Ascending aorta (tissue), 2 donors: Measurements from ENCODE around the gene APBA2. TPM values are rescaled to one million over a fixed set of nuclear protein-coding genes. Genes with fewer than 3 reads are reported as not detected.

Source experiments
- DNase-seq, 2 donors: peaks; one replicate each; pipeline ENCODE4 v3.0.0-alpha.2; 2019; ENCODE audit warnings: low spot score in 2 of 2
- H3K27ac ChIP-seq, 2 donors: fragments of 200-600 bp; sonication (generic); one replicate each; pipeline ENCODE4 v1.5.1; 2016 to 2017; ENCODE audit warnings: mild to moderate bottlenecking in 1 of 2
- H3K27me3 ChIP-seq: fragments of 200-600 bp; sonication (generic); one replicate; pipeline ENCODE4 v1.5.1; 2017
- H3K36me3 ChIP-seq, 2 donors: fragments of 200-600 bp; sonication (generic); one replicate each; pipeline ENCODE4 v1.5.1; 2016
- H3K4me1 ChIP-seq, 2 donors: fragments of 200-600 bp; sonication (generic); one replicate each; pipeline ENCODE4 v1.5.1; 2016 to 2017; ENCODE audit warnings: mild to moderate bottlenecking in 1 of 2
- H3K4me3 ChIP-seq, 2 donors: fragments of 200-600 bp; sonication (generic); one replicate each; pipeline ENCODE4 v1.5.1; 2016 to 2017; ENCODE audit warnings: mild to moderate bottlenecking in 1 of 2
- H3K9me3 ChIP-seq, 2 donors: fragments of 200-600 bp; sonication (generic); one replicate each; pipeline ENCODE4 v1.5.1; 2016
- intact Hi-C: fragments of 100-400 bp; cut with DNase I; formaldehyde crosslinking; loops from one replicate; pipeline ENCODE4 v1.15.1; 2023
- total RNA-seq: library from RNA; depleted of rRNA; stranded (reverse); fragments of >200 nt; gene quantifications from one replicate; pipeline ENCODE4 v1.1.0, GENCODE V29; 2016
- TF ChIP-seq, protein P1 (sequence below), 3 experiments: fragments of 200-600 bp in 2 of 3; fragments of 450-650 bp in 1 of 3; sonication (generic) in 2 of 3; IDR thresholded peaks; one replicate each; pipeline ENCODE4 v1.5.1; 2016 to 2019; ENCODE audit warnings: antibody characterized with exemption in 3 of 3, mild to moderate bottlenecking in 1 of 3, moderate library complexity in 1 of 3

Gene APBA2
- total RNA-seq, 1 donor from 2014 or later, result 2.4 TPM

GRCh38 chr15:29131840-29132420 lies 246.2 kb downstream of the APBA2 start:
- intact Hi-C loops, result no loop called here
- Histone ChIP-seq H3K4me3 (no peak overlapping the region), H3K27me3 (no peaks in the 10 kb centered on the region), H3K36me3 (no peaks in the 10 kb centered on the region), H3K27ac (no peak overlapping the region), H3K4me1 (no peaks in the 10 kb centered on the region), H3K9me3 (no peaks in the 10 kb centered on the region)
- TF ChIP-seq, protein P1, sequence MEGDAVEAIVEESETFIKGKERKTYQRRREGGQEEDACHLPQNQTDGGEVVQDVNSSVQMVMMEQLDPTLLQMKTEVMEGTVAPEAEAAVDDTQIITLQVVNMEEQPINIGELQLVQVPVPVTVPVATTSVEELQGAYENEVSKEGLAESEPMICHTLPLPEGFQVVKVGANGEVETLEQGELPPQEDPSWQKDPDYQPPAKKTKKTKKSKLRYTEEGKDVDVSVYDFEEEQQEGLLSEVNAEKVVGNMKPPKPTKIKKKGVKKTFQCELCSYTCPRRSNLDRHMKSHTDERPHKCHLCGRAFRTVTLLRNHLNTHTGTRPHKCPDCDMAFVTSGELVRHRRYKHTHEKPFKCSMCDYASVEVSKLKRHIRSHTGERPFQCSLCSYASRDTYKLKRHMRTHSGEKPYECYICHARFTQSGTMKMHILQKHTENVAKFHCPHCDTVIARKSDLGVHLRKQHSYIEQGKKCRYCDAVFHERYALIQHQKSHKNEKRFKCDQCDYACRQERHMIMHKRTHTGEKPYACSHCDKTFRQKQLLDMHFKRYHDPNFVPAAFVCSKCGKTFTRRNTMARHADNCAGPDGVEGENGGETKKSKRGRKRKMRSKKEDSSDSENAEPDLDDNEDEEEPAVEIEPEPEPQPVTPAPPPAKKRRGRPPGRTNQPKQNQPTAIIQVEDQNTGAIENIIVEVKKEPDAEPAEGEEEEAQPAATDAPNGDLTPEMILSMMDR (IDR thresholded peaks at IDR 0.05), result no peak
- no peak for DNase-seq

- Histone ChIP-seq H3K27ac (no peak overlapping the region), H3K27me3 (no peaks in the 10 kb centered on the region), H3K4me3 (no peak overlapping the region), H3K4me1 (no peaks in the 10 kb centered on the region), H3K9me3 (no peaks in the 10 kb centered on the region), H3K36me3 (no peaks in the 10 kb centered on the region)
- intact Hi-C loops, result no loop called here
- DNase-seq, result no peak
- TF ChIP-seq, protein P1 (IDR thresholded peaks at IDR 0.05), result no peak
Observed at GRCh38 chr15:29132735-29133181, 247.0 kb downstream of the APBA2 start.

- no peak overlapping the region for H3K27ac ChIP-seq
- H3K9me3 ChIP-seq, result no peaks in the 10 kb centered on the region
- H3K4me3 ChIP-seq, result no peak overlapping the region
- no peaks in the 10 kb centered on the region for H3K36me3 ChIP-seq
- TF ChIP-seq, protein P1 (IDR thresholded peaks at IDR 0.05), result no peak
- no peak for DNase-seq
- intact Hi-C loops, result no loop called here
- no peaks in the 10 kb centered on the region for H3K4me1 ChIP-seq
- no peaks in the 10 kb centered on the region for H3K27me3 ChIP-seq
Observed at GRCh38 chr15:29133321-29133720, 247.5 kb downstream of the APBA2 start.

- H3K4me3 ChIP-seq, result no peak overlapping the region
- H3K36me3 ChIP-seq, result no peaks in the 10 kb centered on the region
- H3K9me3 ChIP-seq, result no peaks in the 10 kb centered on the region
- no peaks in the 10 kb centered on the region for H3K27me3 ChIP-seq
- TF ChIP-seq, protein P1 (IDR thresholded peaks at IDR 0.05), result no peak
- intact Hi-C loops, result no loop called here
- H3K4me1 ChIP-seq, result no peaks in the 10 kb centered on the region
- no peak for DNase-seq
- H3K27ac ChIP-seq, result no peak overlapping the region
Observed at GRCh38 chr15:29133791-29134190, 248.0 kb downstream of the APBA2 start.

GRCh38 chr15:29134239-29134638 lies 248.5 kb downstream of the APBA2 start:
- intact Hi-C loops, result no loop called here

More at GRCh38 chr15:29134239-29134638, 248.5 kb downstream of the APBA2 start:
- Histone ChIP-seq H3K36me3 (no peaks in the 10 kb centered on the region), H3K4me1 (no peaks in the 10 kb centered on the region), H3K9me3 (no peaks in the 10 kb centered on the region), H3K27me3 (no peaks in the 10 kb centered on the region), H3K27ac (no peak overlapping the region), H3K4me3 (no peak overlapping the region)
- no peak for DNase-seq
- TF ChIP-seq, protein P1 (IDR thresholded peaks at IDR 0.05), result no peak
